Left ventricle myocardium inferior (tissue), 1 donor: ENCODE data around the gene MEIKIN. TPM values are rescaled to one million over a fixed set of nuclear protein-coding genes. Genes with fewer than 3 reads are reported as not detected.

ENCODE experiments used
- DNase-seq: peaks from one replicate; pipeline ENCODE4 v3.0.0-alpha.2; 2020
- H3K27ac ChIP-seq: fragments of 200-600 bp; replicated peaks from 2 replicates; pipeline ENCODE4 v1.8.0; 2021
- H3K27me3 ChIP-seq: fragments of 200-600 bp; 2 replicates; pipeline ENCODE4 v1.8.0; 2021; ENCODE audit warnings: low read depth
- H3K36me3 ChIP-seq: fragments of 200-600 bp; 2 replicates; pipeline ENCODE4 v1.8.0; 2021
- H3K4me1 ChIP-seq: fragments of 200-600 bp; 2 replicates; pipeline ENCODE4 v1.8.0; 2021
- H3K4me3 ChIP-seq: fragments of 200-600 bp; 2 replicates; pipeline ENCODE4 v1.8.0; 2021; ENCODE audit warnings: mild to moderate bottlenecking, moderate library complexity
- H3K9me3 ChIP-seq: fragments of 200-600 bp; replicated peaks from 2 replicates; pipeline ENCODE4 v1.8.0; 2021
- CTCF ChIP-seq: fragments of 200-600 bp; IDR thresholded peaks from 2 replicates; pipeline ENCODE4 v1.8.0; 2021; ENCODE audit warnings: antibody characterized with exemption, mild to moderate bottlenecking, borderline replicate concordance
- intact Hi-C: fragments of 100-400 bp; cut with micrococcal nuclease; formaldehyde crosslinking; loops from one replicate; pipeline ENCODE4 v1.11.0; 2022
- total RNA-seq: library from RNA; stranded (reverse); fragmentation: NEBNext Ultra II Directional; extraction: Animal tissue kit (Norgen Biotek cat#: 25700); gene quantifications from one replicate; pipeline ENCODE4 v1.2.1, GENCODE V29; 2021
- donor health status: DM: no; HTN: yes; CAD: no; lungs with severe emphysema.

MEIKIN gene
- total RNA-seq, 1 donor from 2014 or later, result not detected

- Histone ChIP-seq H3K36me3 (no peaks in the 10 kb centered on the region), H3K9me3 (peaks cover 44% of the 10 kb centered on the region), H3K27ac (no peak overlapping the region), H3K4me3 (no peak overlapping the region), H3K4me1 (no peaks in the 10 kb centered on the region), H3K27me3 (no peaks in the 10 kb centered on the region)
- DNase-seq, result no peak
- no peak for TF ChIP-seq CTCF
- intact Hi-C loops, result no loop called here
Observed at GRCh38 chr5:131932235-131932634, 13.2 kb downstream of the MEIKIN start.

GRCh38 chr5:131928957-131929356, 16.5 kb downstream of the MEIKIN start:
- H3K4me3 ChIP-seq, result no peak overlapping the region

GRCh38 chr5:131926168-131926567, 19.3 kb downstream of the MEIKIN start:
- H3K4me3 ChIP-seq, result no peak overlapping the region
- intact Hi-C loops, result no loop called here
- H3K36me3 ChIP-seq, result no peaks in the 10 kb centered on the region
- H3K27ac ChIP-seq, result no peak overlapping the region
- H3K4me1 ChIP-seq, result no peaks in the 10 kb centered on the region
- no peak for TF ChIP-seq CTCF
- no peak for DNase-seq
- H3K27me3 ChIP-seq, result no peaks in the 10 kb centered on the region
- H3K9me3 ChIP-seq, result peaks cover 69% of the 10 kb centered on the region

More at GRCh38 chr5:131928957-131929356, 16.5 kb downstream of the MEIKIN start:
- Histone ChIP-seq H3K36me3 (no peaks in the 10 kb centered on the region), H3K27me3 (no peaks in the 10 kb centered on the region), H3K4me1 (no peaks in the 10 kb centered on the region), H3K27ac (no peak overlapping the region), H3K9me3 (peaks cover 73% of the 10 kb centered on the region)
- intact Hi-C loops, result no loop called here
- TF ChIP-seq CTCF, result no peak
- DNase-seq, result no peak

GRCh38 chr5:131916481-131916880, 29.0 kb downstream of the MEIKIN start:
- H3K27me3 ChIP-seq, result peaks cover 3% of the 10 kb centered on the region
- no peak for DNase-seq
- TF ChIP-seq CTCF, result no peak
- intact Hi-C loops, result no loop called here
- no peak overlapping the region for H3K4me3 ChIP-seq
- no peaks in the 10 kb centered on the region for H3K36me3 ChIP-seq
- H3K4me1 ChIP-seq, result no peaks in the 10 kb centered on the region
- no peaks in the 10 kb centered on the region for H3K9me3 ChIP-seq
- no peak overlapping the region for H3K27ac ChIP-seq

- intact Hi-C loops, result no loop called here
- Histone ChIP-seq H3K9me3 (peaks cover 7% of the 10 kb centered on the region), H3K4me1 (no peaks in the 10 kb centered on the region), H3K27ac (no peak overlapping the region), H3K27me3 (peaks cover 3% of the 10 kb centered on the region), H3K4me3 (no peak overlapping the region), H3K36me3 (no peaks in the 10 kb centered on the region)
- no peak for TF ChIP-seq CTCF
- no peak for DNase-seq
Observed at GRCh38 chr5:131914472-131914871, 31.0 kb downstream of the MEIKIN start.

GRCh38 chr5:131913603-131914002, 31.9 kb downstream of the MEIKIN start:
- no peak for DNase-seq
- no peak for TF ChIP-seq CTCF
- Histone ChIP-seq H3K27ac (no peak overlapping the region), H3K27me3 (peaks cover 3% of the 10 kb centered on the region), H3K4me3 (no peak overlapping the region), H3K4me1 (no peaks in the 10 kb centered on the region), H3K9me3 (peaks cover 12% of the 10 kb centered on the region), H3K36me3 (no peaks in the 10 kb centered on the region)
- intact Hi-C loops, result no loop called here
